Islet of Langerhans (tissue), 1 donor: Measurements from ENCODE around the gene GMEB2.
"Not testable (repeated sequence)": the region's sequence is repeated elsewhere in the genome, so short reads cannot be mapped to it uniquely, and the experiment has no call there.

Experiments
- FAIRE-seq: peaks from one replicate; lab custom pipeline; 2011; peaks lifted over from hg19 to GRCh38; lab: Jason Lieb, UNC

GMEB2 gene

GRCh38 chr20:63570281-63571086 is 56.4 kb downstream of the GMEB2 start:
- FAIRE-seq: no peak

- no peak for FAIRE-seq
Measured at GRCh38 chr20:63568986-63569949, 57.6 kb downstream of the GMEB2 start.

GRCh38 chr20:63568170-63568981 is 58.5 kb downstream of the GMEB2 start:
- no peak for FAIRE-seq

GRCh38 chr20:63567386-63568169 is 59.3 kb downstream of the GMEB2 start:
- FAIRE-seq: no peak

GRCh38 chr20:63567136-63567385 is 59.8 kb downstream of the GMEB2 start:
- FAIRE-seq: no peak

- FAIRE-seq: no peak
Measured at GRCh38 chr20:63566395-63567135, 60.3 kb downstream of the GMEB2 start.

- FAIRE-seq: no peak
Measured at GRCh38 chr20:63565699-63566335, 61.1 kb downstream of the GMEB2 start.

- no peak for FAIRE-seq
Measured at GRCh38 chr20:63565021-63565698, 61.7 kb downstream of the GMEB2 start.

GRCh38 chr20:63564036-63564810 is 62.7 kb downstream of the GMEB2 start:
- no peak for FAIRE-seq

- FAIRE-seq: no peak
Measured at GRCh38 chr20:63563225-63563935, 63.5 kb downstream of the GMEB2 start.

GRCh38 chr20:63562461-63563224 is 64.3 kb downstream of the GMEB2 start:
- FAIRE-seq: no peak

GRCh38 chr20:63561624-63562396 is 65.1 kb downstream of the GMEB2 start:
- FAIRE-seq: no peak

GRCh38 chr20:63560856-63561609 is 65.9 kb downstream of the GMEB2 start:
- no peak for FAIRE-seq

- no peak for FAIRE-seq
Measured at GRCh38 chr20:63560333-63560805, 66.5 kb downstream of the GMEB2 start.

- FAIRE-seq: not testable (repeated sequence)
Measured at GRCh38 chr20:63559485-63560332, 67.2 kb downstream of the GMEB2 start.
